Measurements from ENCODE around the gene ZBTB17. TPM values are rescaled to one million over a fixed set of nuclear protein-coding genes. Genes with fewer than 3 reads are reported as not detected.

ZBTB17 gene
- total RNA-seq, 1 experiment from 2014 or later, result 32.0 TPM

DNA sequence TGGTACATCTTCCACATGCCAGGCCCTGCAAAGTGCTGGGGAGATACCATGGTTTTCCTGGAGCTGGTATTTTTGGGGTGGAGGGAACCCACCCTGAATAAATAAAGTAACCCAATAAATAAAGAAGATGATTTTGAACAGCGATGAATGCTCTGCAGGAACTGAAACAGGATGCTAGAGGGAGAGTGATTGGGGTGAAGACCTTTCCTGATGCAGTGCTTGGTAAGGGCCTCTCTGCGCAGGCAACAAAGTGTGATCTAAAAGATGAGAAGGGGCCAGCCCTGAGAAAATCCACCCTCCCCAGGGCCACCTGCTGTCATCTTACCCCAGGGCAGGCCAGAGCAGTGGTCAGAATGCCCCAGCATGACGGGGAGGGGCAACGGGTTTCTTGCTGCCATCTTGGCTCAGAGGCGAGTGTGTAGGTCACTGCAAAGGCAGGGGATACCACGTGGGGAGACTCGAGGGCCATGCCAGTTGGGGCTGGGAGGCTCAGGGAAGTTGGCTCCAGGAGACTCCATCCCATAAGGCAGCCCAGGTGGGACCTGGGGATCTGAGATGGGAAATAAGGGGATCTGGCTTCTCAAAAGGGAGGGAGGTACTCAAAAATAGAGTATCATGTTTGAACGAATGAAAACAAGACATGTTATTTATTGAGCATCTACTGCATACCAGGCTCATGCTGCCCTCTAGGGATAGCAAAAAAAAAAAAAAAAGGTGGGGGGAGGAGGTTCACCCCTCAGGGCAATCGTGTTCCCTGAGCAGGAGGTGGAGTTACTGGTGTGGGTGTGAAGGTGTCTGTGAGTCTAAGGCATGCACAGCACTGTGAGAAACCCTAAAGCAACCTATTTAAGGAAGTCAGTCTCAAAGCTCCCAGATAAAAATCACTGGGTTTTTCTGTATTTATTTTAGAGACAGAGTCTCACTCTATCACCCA lies 30.9 kb upstream of the ZBTB17 start:
- Mint-ChIP-seq H3K27me3 (ENCODE audit: low read depth) (no peaks in the 10 kb centered on the region), H3K36me3 (no peaks in the 10 kb centered on the region), H3K9me3 (no peaks in the 10 kb centered on the region), H3K27ac (no peak overlapping the region), H3K4me1 (peaks cover 13% of the 10 kb centered on the region), H3K4me3 (no peak overlapping the region)
- DNase-seq (ENCODE audit: low spot score) (no peak), ATAC-seq (no peak)
- ChIA-PET CTCF (interaction anchor here (0.9 to 3.2 kb wide), 9 partner anchors 9 to 215 kb away, joined by 3 to 24 read pairs (median 7); partner anchors contain the start of gene HSPB7), POLR2A (no interaction called here)
- no peak for TF ChIP-seq TP53 (CRISPR knock-in tag; IDR thresholded peaks at IDR 0.05)
- TF ChIP-seq, protein P1, sequence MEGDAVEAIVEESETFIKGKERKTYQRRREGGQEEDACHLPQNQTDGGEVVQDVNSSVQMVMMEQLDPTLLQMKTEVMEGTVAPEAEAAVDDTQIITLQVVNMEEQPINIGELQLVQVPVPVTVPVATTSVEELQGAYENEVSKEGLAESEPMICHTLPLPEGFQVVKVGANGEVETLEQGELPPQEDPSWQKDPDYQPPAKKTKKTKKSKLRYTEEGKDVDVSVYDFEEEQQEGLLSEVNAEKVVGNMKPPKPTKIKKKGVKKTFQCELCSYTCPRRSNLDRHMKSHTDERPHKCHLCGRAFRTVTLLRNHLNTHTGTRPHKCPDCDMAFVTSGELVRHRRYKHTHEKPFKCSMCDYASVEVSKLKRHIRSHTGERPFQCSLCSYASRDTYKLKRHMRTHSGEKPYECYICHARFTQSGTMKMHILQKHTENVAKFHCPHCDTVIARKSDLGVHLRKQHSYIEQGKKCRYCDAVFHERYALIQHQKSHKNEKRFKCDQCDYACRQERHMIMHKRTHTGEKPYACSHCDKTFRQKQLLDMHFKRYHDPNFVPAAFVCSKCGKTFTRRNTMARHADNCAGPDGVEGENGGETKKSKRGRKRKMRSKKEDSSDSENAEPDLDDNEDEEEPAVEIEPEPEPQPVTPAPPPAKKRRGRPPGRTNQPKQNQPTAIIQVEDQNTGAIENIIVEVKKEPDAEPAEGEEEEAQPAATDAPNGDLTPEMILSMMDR (IDR thresholded peaks at IDR 0.05), result 0 out of 2 replicates have a peak, but pooled peaks have one; percentile 16

DNA sequence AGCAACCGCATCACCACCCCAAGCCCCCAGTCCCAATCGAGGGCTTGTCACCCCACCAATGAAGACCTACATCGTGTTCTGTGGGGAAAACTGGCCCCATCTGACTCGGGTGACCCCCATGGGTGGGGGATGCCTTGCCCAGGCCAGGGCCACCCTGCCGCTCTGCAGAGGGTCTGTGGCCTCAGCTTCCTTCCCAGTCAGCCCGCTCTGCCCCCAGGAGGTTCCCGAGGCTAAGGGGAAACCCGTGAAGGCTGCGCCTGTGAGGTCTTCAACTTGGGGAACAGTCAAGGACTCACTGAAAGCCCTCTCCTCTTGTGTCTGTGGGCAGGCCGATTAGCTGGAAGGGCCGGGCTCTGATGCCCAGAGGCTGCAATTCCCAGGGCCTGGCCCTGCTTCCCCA lies 30.1 kb upstream of the ZBTB17 start:
- Mint-ChIP-seq H3K27me3 (ENCODE audit: low read depth) (no peaks in the 10 kb centered on the region), H3K4me3 (no peak overlapping the region), H3K27ac (no peak overlapping the region), H3K9me3 (no peaks in the 10 kb centered on the region), H3K4me1 (peaks cover 11% of the 10 kb centered on the region), H3K36me3 (no peaks in the 10 kb centered on the region)
- DNase-seq (ENCODE audit: low spot score), result no peak
- ATAC-seq, result no peak
- TF ChIP-seq ZNF671 (CRISPR knock-in tag; IDR thresholded peaks at IDR 0.05), result no peak
- TF ChIP-seq ZNF396 (CRISPR knock-in tag; IDR thresholded peaks at IDR 0.05; ENCODE audit: borderline replicate concordance), result no peak
- no peak for TF ChIP-seq FOXK1 (CRISPR knock-in tag; IDR thresholded peaks at IDR 0.05)
- TF ChIP-seq ZNF232 (CRISPR knock-in tag; IDR thresholded peaks at IDR 0.05), result no peak
- TF ChIP-seq ZNF416 (CRISPR knock-in tag; IDR thresholded peaks at IDR 0.05), result no peak
- TF ChIP-seq ESRRA (CRISPR knock-in tag; IDR thresholded peaks at IDR 0.05; ENCODE audit: borderline replicate concordance), result no peak
- TF ChIP-seq, protein P2, sequence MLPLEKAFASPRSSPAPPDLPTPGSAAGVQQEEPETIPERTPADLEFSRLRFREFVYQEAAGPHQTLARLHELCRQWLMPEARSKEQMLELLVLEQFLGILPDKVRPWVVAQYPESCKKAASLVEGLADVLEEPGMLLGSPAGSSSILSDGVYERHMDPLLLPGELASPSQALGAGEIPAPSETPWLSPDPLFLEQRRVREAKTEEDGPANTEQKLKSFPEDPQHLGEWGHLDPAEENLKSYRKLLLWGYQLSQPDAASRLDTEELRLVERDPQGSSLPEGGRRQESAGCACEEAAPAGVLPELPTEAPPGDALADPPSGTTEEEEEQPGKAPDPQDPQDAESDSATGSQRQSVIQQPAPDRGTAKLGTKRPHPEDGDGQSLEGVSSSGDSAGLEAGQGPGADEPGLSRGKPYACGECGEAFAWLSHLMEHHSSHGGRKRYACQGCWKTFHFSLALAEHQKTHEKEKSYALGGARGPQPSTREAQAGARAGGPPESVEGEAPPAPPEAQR (CRISPR knock-in tag; IDR thresholded peaks at IDR 0.05), result no peak
- TF ChIP-seq ZNF219 (CRISPR knock-in tag; IDR thresholded peaks at IDR 0.05; ENCODE audit: borderline replicate concordance), result no peak
- TF ChIP-seq GTF2I (CRISPR knock-in tag; conservative IDR thresholded peaks at IDR 0.05), result no peak
- TF ChIP-seq NFATC4 (CRISPR knock-in tag; IDR thresholded peaks at IDR 0.05), result no peak
- no peak for TF ChIP-seq GRHL2 (CRISPR knock-in tag; IDR thresholded peaks at IDR 0.05; ENCODE audit: insufficient replicate concordance, severe bottlenecking)
- no peak for TF ChIP-seq TCF7 (CRISPR knock-in tag; IDR thresholded peaks at IDR 0.05; ENCODE audit: low read depth)
- TF ChIP-seq RELA (CRISPR knock-in tag; IDR thresholded peaks at IDR 0.05; ENCODE audit: borderline replicate concordance), result no peak
- TF ChIP-seq ZNF263 (CRISPR knock-in tag; IDR thresholded peaks at IDR 0.05; ENCODE audit: low read depth), result no peak
- TF ChIP-seq, protein P3, sequence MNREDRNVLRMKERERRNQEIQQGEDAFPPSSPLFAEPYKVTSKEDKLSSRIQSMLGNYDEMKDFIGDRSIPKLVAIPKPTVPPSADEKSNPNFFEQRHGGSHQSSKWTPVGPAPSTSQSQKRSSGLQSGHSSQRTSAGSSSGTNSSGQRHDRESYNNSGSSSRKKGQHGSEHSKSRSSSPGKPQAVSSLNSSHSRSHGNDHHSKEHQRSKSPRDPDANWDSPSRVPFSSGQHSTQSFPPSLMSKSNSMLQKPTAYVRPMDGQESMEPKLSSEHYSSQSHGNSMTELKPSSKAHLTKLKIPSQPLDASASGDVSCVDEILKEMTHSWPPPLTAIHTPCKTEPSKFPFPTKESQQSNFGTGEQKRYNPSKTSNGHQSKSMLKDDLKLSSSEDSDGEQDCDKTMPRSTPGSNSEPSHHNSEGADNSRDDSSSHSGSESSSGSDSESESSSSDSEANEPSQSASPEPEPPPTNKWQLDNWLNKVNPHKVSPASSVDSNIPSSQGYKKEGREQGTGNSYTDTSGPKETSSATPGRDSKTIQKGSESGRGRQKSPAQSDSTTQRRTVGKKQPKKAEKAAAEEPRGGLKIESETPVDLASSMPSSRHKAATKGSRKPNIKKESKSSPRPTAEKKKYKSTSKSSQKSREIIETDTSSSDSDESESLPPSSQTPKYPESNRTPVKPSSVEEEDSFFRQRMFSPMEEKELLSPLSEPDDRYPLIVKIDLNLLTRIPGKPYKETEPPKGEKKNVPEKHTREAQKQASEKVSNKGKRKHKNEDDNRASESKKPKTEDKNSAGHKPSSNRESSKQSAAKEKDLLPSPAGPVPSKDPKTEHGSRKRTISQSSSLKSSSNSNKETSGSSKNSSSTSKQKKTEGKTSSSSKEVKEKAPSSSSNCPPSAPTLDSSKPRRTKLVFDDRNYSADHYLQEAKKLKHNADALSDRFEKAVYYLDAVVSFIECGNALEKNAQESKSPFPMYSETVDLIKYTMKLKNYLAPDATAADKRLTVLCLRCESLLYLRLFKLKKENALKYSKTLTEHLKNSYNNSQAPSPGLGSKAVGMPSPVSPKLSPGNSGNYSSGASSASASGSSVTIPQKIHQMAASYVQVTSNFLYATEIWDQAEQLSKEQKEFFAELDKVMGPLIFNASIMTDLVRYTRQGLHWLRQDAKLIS (CRISPR knock-in tag; IDR thresholded peaks at IDR 0.05; ENCODE audit: borderline replicate concordance), result no peak
- TF ChIP-seq, protein P4, sequence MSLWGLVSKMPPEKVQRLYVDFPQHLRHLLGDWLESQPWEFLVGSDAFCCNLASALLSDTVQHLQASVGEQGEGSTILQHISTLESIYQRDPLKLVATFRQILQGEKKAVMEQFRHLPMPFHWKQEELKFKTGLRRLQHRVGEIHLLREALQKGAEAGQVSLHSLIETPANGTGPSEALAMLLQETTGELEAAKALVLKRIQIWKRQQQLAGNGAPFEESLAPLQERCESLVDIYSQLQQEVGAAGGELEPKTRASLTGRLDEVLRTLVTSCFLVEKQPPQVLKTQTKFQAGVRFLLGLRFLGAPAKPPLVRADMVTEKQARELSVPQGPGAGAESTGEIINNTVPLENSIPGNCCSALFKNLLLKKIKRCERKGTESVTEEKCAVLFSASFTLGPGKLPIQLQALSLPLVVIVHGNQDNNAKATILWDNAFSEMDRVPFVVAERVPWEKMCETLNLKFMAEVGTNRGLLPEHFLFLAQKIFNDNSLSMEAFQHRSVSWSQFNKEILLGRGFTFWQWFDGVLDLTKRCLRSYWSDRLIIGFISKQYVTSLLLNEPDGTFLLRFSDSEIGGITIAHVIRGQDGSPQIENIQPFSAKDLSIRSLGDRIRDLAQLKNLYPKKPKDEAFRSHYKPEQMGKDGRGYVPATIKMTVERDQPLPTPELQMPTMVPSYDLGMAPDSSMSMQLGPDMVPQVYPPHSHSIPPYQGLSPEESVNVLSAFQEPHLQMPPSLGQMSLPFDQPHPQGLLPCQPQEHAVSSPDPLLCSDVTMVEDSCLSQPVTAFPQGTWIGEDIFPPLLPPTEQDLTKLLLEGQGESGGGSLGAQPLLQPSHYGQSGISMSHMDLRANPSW (CRISPR knock-in tag; conservative IDR thresholded peaks at IDR 0.05; ENCODE audit: low read depth), result no peak
- CTCF ChIA-PET, result interaction anchor here (0.7 to 2.6 kb wide), 4 partner anchors 20 to 214 kb away, joined by 3 to 9 read pairs (median 6); partner anchors contain the start of gene FAM131C
- POLR2A ChIA-PET, result no interaction called here

Measured in WTC11 (cell line).